ENCODE results near the gene PCDH15.

Gene PCDH15

GRCh38 chr10:54769051-54769450, 32.0 kb downstream of the PCDH15 start:
- no peaks in the 10 kb centered on the region for H3K9me3 ChIP-seq (ENCODE audit: insufficient read depth, low read length, severe bottlenecking)
- no peak overlapping the region for H3K4me2 ChIP-seq (ENCODE audit: insufficient read depth, low read length)
- no peaks in the 10 kb centered on the region for H3K27me3 ChIP-seq (ENCODE audit: insufficient read depth, low read length, poor library complexity)
- DNase-seq (no peak), ATAC-seq (ENCODE audit: insufficient read depth, low read depth) (no peak)
- no peaks in the 10 kb centered on the region for H4K20me1 ChIP-seq (ENCODE audit: insufficient read depth, low read length)
- no peak overlapping the region for H2AFZ ChIP-seq (ENCODE audit: low read depth, low read length)
- no peaks in the 10 kb centered on the region for H3K4me1 ChIP-seq (ENCODE audit: insufficient read depth, low read length)
- no peaks in the 10 kb centered on the region for H3K79me2 ChIP-seq (ENCODE audit: insufficient read depth, low read length)
- H3K4me3 ChIP-seq (ENCODE audit: low read depth in 1 of 2, low read length in 2 of 2), result no peak overlapping the region
- H3K36me3 ChIP-seq (ENCODE audit: insufficient read depth, low read length), result no peaks in the 10 kb centered on the region
- H3K27ac ChIP-seq (ENCODE audit: low read length), result no peak overlapping the region
- no peak for TF ChIP-seq EZH2 (IDR thresholded peaks at IDR 0.05; ENCODE audit: borderline replicate concordance, low read depth, low read length, severe bottlenecking)
- TF ChIP-seq CTCF (IDR thresholded peaks at IDR 0.05; ENCODE audit: borderline replicate concordance, extremely low read depth, low read length, poor library complexity, severe bottlenecking), result no peak
- no peak overlapping the region for H3K9ac ChIP-seq (ENCODE audit: low read depth, low read length)

GRCh38 chr10:54758791-54759190, 42.2 kb downstream of the PCDH15 start:
- DNase-seq (no peak), ATAC-seq (ENCODE audit: insufficient read depth, low read depth) (no peak)
- H3K4me3 ChIP-seq (ENCODE audit: low read depth in 1 of 2, low read length in 2 of 2), result no peak overlapping the region
- no peaks in the 10 kb centered on the region for H3K4me1 ChIP-seq (ENCODE audit: insufficient read depth, low read length)
- TF ChIP-seq EZH2 (IDR thresholded peaks at IDR 0.05; ENCODE audit: borderline replicate concordance, low read depth, low read length, severe bottlenecking), result no peak
- TF ChIP-seq CTCF (IDR thresholded peaks at IDR 0.05; ENCODE audit: borderline replicate concordance, extremely low read depth, low read length, poor library complexity, severe bottlenecking), result no peak
- no peak overlapping the region for H3K27ac ChIP-seq (ENCODE audit: low read length)
- H3K9me3 ChIP-seq (ENCODE audit: insufficient read depth, low read length, severe bottlenecking), result no peaks in the 10 kb centered on the region
- no peaks in the 10 kb centered on the region for H3K27me3 ChIP-seq (ENCODE audit: insufficient read depth, low read length, poor library complexity)
- H3K36me3 ChIP-seq (ENCODE audit: insufficient read depth, low read length), result no peaks in the 10 kb centered on the region
- no peak overlapping the region for H3K9ac ChIP-seq (ENCODE audit: low read depth, low read length)
- no peak overlapping the region for H2AFZ ChIP-seq (ENCODE audit: low read depth, low read length)
- H3K79me2 ChIP-seq (ENCODE audit: insufficient read depth, low read length), result no peaks in the 10 kb centered on the region
- no peak overlapping the region for H3K4me2 ChIP-seq (ENCODE audit: insufficient read depth, low read length)
- H4K20me1 ChIP-seq (ENCODE audit: insufficient read depth, low read length), result no peaks in the 10 kb centered on the region

- Histone ChIP-seq H2AFZ (ENCODE audit: low read depth, low read length) (no peak overlapping the region), H3K9ac (ENCODE audit: low read depth, low read length) (no peak overlapping the region), H3K9me3 (ENCODE audit: insufficient read depth, low read length, severe bottlenecking) (no peaks in the 10 kb centered on the region), H4K20me1 (ENCODE audit: insufficient read depth, low read length) (no peaks in the 10 kb centered on the region), H3K4me3 (ENCODE audit: low read depth in 1 of 2, low read length in 2 of 2) (no peak overlapping the region), H3K27me3 (ENCODE audit: insufficient read depth, low read length, poor library complexity) (no peaks in the 10 kb centered on the region), H3K27ac (ENCODE audit: low read length) (no peak overlapping the region), H3K4me2 (ENCODE audit: insufficient read depth, low read length) (no peak overlapping the region), H3K36me3 (ENCODE audit: insufficient read depth, low read length) (no peaks in the 10 kb centered on the region), H3K79me2 (ENCODE audit: insufficient read depth, low read length) (no peaks in the 10 kb centered on the region), H3K4me1 (ENCODE audit: insufficient read depth, low read length) (no peaks in the 10 kb centered on the region)
- TF ChIP-seq CTCF (IDR thresholded peaks at IDR 0.05; ENCODE audit: borderline replicate concordance, extremely low read depth, low read length, poor library complexity, severe bottlenecking) (no peak), EZH2 (IDR thresholded peaks at IDR 0.05; ENCODE audit: borderline replicate concordance, low read depth, low read length, severe bottlenecking) (no peak)
- ATAC-seq (ENCODE audit: insufficient read depth, low read depth) (no peak), DNase-seq (no peak)
Measured at GRCh38 chr10:54749623-54750022, 51.4 kb downstream of the PCDH15 start.

GRCh38 chr10:54745436-54745835, 55.6 kb downstream of the PCDH15 start:
- H3K4me2 ChIP-seq (ENCODE audit: insufficient read depth, low read length), result no peak overlapping the region
- no peak overlapping the region for H3K4me3 ChIP-seq (ENCODE audit: low read depth in 1 of 2, low read length in 2 of 2)
- TF ChIP-seq EZH2 (IDR thresholded peaks at IDR 0.05; ENCODE audit: borderline replicate concordance, low read depth, low read length, severe bottlenecking) (no peak), CTCF (IDR thresholded peaks at IDR 0.05; ENCODE audit: borderline replicate concordance, extremely low read depth, low read length, poor library complexity, severe bottlenecking) (no peak)
- H3K27ac ChIP-seq (ENCODE audit: low read length), result no peak overlapping the region
- H3K9ac ChIP-seq (ENCODE audit: low read depth, low read length), result no peak overlapping the region
- DNase-seq (no peak), ATAC-seq (ENCODE audit: insufficient read depth, low read depth) (no peak)
- H3K9me3 ChIP-seq (ENCODE audit: insufficient read depth, low read length, severe bottlenecking), result no peaks in the 10 kb centered on the region
- H3K79me2 ChIP-seq (ENCODE audit: insufficient read depth, low read length), result no peaks in the 10 kb centered on the region
- no peaks in the 10 kb centered on the region for H3K4me1 ChIP-seq (ENCODE audit: insufficient read depth, low read length)
- H4K20me1 ChIP-seq (ENCODE audit: insufficient read depth, low read length), result no peaks in the 10 kb centered on the region
- no peak overlapping the region for H2AFZ ChIP-seq (ENCODE audit: low read depth, low read length)
- H3K36me3 ChIP-seq (ENCODE audit: insufficient read depth, low read length), result no peaks in the 10 kb centered on the region
- H3K27me3 ChIP-seq (ENCODE audit: insufficient read depth, low read length, poor library complexity), result no peaks in the 10 kb centered on the region

Measured in DND-41 (cell line).